ENCODE data around the gene GLTP.

DNA sequence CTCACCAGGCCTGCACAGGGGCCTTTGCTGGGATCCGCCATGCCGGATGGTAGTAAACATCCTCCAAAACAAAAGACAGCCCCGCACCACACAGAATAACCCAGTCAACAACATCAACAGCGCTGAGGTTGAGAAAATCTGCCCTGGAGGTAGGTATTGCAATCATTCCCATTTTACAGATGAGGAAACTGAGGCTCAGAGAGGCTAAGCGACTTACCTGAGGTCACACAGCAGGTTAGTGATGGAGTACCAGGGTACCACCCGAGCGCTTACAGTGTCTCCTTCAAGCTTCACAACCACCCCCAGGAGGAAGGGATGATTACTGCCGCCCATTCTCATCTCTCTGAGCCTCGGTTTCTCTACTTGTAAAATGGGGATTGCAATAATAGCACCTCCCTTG is 62.1 kb downstream of the GLTP start:
- TF ChIP-seq, protein P1, sequence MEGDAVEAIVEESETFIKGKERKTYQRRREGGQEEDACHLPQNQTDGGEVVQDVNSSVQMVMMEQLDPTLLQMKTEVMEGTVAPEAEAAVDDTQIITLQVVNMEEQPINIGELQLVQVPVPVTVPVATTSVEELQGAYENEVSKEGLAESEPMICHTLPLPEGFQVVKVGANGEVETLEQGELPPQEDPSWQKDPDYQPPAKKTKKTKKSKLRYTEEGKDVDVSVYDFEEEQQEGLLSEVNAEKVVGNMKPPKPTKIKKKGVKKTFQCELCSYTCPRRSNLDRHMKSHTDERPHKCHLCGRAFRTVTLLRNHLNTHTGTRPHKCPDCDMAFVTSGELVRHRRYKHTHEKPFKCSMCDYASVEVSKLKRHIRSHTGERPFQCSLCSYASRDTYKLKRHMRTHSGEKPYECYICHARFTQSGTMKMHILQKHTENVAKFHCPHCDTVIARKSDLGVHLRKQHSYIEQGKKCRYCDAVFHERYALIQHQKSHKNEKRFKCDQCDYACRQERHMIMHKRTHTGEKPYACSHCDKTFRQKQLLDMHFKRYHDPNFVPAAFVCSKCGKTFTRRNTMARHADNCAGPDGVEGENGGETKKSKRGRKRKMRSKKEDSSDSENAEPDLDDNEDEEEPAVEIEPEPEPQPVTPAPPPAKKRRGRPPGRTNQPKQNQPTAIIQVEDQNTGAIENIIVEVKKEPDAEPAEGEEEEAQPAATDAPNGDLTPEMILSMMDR (conservative IDR thresholded peaks at IDR 0.05 in 1 of 2, IDR thresholded peaks at IDR 0.05 in 1 of 2; ENCODE audit: extremely low read depth in 1 of 2, insufficient read depth in 1 of 2, low read depth in 1 of 2, low read length in 2 of 2) = no peak
- TF ChIP-seq EZH2 (IDR thresholded peaks at IDR 0.05; ENCODE audit: borderline replicate concordance, low read length) = no peak

Data from mammary epithelial cell (primary cell).